ENCODE measurements around the gene CA10.

DNA sequence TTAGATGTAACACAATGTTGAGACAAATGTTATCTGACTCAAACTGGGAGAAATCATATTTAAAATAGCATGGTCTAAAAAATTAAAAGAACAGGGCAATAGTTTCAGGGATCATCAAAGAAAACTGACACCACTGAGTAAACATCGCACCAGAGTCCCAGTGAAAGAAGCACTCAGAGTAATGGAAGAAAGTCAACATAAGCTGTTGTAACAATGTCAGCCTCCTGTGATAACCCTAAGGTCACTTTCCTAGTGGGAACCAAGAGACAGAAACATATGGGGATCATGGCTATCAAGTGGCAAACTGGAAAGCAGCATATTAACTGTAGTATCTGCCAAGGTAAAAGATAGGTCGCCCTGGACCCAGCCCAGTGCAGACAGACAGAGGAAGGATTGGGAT lies 160.8 kb downstream of the CA10 start:
- TF ChIP-seq, protein P1, sequence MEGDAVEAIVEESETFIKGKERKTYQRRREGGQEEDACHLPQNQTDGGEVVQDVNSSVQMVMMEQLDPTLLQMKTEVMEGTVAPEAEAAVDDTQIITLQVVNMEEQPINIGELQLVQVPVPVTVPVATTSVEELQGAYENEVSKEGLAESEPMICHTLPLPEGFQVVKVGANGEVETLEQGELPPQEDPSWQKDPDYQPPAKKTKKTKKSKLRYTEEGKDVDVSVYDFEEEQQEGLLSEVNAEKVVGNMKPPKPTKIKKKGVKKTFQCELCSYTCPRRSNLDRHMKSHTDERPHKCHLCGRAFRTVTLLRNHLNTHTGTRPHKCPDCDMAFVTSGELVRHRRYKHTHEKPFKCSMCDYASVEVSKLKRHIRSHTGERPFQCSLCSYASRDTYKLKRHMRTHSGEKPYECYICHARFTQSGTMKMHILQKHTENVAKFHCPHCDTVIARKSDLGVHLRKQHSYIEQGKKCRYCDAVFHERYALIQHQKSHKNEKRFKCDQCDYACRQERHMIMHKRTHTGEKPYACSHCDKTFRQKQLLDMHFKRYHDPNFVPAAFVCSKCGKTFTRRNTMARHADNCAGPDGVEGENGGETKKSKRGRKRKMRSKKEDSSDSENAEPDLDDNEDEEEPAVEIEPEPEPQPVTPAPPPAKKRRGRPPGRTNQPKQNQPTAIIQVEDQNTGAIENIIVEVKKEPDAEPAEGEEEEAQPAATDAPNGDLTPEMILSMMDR (IDR thresholded peaks at IDR 0.05): no peak
- no peak for TF ChIP-seq POLR2A (IDR thresholded peaks at IDR 0.05)

Measured in sigmoid colon (tissue), 3 donors.